HT-29 (cell line): Measurements from ENCODE around the gene ANKRD11. TPM values are rescaled to one million over a fixed set of nuclear protein-coding genes. Genes with fewer than 3 reads are reported as not detected.

ENCODE experiments used
- DNase-seq: peaks from one replicate; pipeline ENCODE4 v3.0.0-alpha.2; 2015; ENCODE audit warnings: low spot score
- total RNA-seq: library from RNA; depleted of rRNA; stranded (reverse); fragments of >200 nt; shearing (Covaris generic); gene quantifications from 2 replicates; pipeline ENCODE4 v1.2.3, GENCODE V29; 2014

ANKRD11 gene
- total RNA-seq, 1 experiment from 2014 or later = 122 TPM

DNA sequence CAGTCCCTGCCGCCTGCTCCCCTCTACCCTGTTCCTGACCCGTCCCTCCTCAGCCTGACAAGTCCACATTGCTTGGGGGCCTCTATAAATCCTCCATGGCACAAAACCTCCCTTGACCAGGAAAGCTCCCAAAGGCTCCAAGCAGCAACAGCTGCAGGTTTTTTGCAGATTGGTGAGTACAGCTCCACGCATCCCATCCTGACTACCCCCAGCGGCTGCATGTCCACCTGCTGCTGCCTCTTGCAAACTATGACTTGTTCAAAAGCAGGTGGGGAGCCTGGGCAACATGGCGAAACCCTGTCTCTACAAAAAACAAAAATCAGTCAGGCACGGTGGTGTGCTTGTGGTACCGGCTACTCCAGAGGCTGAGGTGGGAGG is 122.8 kb downstream of the ANKRD11 start:
- DNase-seq = no peak

DNA sequence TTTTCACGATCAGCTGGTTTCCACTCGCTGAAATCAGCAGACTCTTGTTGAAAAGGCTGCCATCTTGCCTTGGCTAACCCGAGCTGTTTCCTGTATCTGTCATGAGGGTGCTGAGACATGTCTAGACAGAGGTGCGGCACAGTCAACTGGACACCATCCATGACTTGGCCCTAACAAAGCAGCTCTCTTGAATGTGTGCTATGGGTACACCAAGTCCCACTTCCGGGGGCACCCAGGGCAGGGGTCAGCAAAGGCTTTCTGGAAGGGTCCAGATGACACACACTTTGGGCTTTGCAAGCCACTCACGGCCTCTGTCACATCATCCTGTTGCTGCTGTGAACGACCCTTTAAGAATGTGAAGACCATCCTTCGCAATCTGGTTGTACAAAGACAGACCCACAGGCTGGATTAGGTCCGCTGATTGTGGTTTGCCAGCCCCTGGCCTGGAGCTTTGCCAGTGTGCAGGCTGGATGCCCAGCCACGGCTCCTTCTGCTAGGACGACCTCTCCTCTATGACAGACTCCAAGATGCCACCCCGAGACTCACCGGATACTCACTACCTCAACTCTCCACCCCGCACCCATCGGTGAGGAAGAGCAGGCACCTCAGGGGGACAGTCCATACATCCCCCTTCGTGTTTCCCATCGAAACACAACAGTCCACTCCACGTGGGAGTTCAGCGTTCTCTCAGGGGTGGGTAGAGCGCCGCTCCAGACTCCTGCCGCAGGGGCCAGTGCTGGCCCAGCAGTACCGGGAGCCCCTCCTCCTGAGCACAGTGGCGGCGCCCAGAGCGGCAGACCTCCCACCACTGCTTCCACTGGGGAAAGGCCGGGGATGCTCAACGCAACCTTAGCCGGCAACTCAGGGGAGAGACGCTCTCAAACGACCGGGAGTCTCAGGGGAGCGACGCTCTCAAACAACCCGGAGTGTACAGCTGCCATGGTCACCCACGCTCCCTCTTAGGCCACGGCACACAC is 123.5 kb downstream of the ANKRD11 start:
- no peak for DNase-seq

DNA sequence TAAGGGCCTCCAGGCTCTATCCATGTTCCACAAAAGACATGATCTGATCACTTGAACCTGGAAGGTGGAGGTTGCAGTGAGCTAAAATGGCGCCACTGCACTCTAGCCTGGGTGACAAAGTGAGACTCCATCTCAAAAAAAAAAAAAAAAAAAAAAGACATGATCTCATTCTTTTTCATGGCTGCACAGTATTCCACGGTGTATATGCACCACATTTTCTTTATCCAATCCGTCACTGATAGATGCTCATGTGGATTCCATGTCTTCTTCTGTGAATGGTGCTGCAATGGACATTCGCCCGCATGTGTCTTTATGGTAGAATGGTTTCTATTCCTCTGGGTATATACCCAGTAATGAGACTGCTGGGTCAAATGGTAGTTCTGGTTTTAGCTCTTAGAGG is 124.4 kb downstream of the ANKRD11 start:
- DNase-seq = no peak

DNA sequence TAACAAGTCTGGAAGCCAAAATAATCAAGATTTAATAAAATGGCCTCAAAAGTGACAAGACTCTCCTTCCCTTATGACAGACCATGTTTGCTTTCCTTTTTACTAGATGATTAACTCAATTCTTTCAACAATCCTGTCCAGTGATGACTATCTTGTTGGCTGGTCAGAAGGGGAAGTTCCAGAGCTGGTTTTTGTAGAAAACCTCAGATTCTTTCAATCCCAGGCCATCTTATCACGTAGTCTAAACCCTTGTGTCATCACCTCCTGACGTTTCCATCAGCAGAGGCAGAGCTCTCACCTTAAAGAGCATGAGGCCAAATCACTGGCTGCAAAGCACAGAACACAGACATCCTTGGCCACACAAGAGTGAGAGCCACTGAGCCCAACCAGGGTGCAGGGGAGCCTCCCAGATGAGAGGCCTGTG is 125.3 kb downstream of the ANKRD11 start:
- DNase-seq = no peak

DNA sequence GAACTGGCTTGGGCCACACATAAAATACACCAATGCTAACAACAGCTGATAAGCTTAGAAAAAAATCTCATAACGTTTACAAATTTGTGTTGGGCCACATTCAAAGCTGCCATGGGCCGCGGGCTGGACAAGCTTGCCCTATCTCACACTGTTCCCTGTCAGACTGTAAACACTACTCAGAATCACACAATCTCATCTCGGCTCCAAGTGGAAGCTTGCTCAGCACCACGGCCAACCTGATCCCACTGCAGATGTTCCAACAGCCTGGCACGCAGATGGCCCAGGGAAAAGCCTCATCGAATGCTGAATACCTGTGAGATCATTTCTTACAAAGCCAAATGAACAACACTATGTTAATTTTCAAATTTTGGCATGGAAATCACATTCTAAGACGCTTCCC is 125.8 kb downstream of the ANKRD11 start:
- DNase-seq = no peak

DNA sequence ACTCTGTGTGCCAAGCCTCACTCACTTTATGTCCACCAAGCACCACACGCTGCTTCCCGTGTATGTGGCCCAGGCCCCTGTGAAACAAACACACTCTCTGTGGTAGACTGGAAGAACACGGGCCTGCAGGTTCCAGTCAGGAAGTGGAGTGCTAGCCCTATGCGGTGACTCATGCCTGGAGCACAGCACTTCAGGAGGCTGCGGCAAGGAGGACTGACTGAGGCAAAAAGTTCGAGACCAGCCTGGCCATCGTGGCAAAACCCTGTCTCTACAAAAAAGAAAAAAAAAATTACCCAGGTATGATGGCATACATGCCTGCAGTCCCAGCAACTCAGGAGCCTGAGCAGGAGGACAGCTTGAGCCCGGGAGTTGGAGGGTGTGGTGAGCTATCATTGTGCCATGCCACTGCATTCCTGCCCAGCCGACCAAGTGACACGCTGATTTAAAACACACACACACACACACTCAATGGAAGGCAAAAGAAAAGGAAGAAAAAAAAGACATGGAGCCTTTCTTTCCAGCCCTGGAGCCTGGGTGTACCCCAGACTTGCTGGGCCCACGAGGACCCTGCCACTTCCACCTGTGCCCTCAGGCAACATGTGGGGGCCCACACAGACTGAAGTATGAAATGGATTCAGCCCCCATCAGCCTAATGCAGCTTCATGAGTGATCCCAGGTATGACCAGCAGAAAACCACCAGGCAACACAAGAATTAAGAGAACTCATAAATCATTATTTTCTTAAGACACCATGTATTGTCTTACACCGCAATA is 126.6 kb downstream of the ANKRD11 start:
- peak; percentile 50 for DNase-seq

DNA sequence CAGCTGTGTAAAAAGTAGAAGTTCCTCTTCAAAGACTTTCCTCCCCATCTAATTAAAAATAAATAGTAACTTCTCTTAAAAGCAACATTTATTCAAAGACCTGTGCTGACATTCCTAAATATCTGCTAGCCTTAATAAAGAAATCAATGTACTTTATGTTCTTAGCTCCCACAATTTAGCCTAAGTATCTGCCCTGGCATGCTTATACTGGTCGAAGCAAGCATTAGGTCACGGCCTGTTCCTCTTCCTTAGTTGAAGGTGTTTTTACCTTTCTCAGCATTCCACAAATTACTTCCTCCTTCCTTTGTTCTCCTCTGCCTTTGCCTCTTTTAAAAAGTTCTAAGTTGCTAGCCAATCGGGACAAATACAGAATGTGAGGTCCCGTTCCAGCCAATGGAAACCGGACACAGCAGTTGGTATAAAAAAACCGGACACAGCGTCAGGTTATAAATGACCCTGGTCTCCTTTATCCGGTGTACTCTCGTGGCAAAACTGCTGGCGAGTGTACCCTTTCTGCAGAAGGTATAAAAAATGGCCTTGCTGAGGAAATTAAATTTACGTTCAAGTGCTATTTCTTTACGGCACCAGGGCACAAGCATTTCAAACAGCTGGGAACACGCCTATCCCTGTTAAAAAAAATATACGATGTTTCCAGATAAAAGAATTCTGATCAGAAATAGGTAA is 127.7 kb downstream of the ANKRD11 start:
- peak; percentile 16 for DNase-seq

DNA sequence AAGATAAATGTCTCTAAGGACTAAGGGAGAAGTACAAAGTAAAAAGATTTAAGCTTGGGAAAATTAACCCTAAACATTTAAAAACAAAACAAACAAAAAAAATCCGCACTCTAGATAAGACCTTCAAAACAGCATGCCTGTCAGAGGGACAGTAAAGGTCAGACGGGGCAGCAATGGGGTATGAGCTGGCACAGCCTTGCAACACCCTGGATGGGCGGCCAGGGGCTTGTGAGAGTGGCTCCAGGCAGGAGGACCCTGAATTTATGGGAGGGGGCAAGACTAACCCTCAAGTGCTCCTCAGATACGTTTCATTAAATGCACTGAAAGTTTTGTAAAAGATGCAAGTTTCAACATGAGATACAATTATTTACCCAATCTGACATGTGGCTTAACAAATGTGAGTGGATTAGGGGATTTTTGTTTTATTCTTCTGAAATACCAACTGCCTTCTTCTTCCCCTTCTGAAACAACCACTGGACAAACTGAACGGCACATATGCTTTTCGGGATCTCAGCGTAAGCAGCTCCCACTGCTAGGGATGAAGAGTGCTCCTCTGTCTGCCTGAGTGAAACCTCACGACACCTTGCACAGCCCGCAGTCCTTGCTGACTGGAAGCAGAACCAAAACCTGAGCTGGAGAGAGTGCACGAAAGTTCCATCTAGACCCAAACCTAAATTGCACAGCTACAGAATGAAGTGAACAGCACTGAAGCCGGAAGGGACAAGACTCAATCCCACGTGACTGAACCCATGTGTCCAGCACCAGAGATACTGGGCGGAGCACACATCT is 128.4 kb downstream of the ANKRD11 start:
- peak; percentile 73 for DNase-seq

DNA sequence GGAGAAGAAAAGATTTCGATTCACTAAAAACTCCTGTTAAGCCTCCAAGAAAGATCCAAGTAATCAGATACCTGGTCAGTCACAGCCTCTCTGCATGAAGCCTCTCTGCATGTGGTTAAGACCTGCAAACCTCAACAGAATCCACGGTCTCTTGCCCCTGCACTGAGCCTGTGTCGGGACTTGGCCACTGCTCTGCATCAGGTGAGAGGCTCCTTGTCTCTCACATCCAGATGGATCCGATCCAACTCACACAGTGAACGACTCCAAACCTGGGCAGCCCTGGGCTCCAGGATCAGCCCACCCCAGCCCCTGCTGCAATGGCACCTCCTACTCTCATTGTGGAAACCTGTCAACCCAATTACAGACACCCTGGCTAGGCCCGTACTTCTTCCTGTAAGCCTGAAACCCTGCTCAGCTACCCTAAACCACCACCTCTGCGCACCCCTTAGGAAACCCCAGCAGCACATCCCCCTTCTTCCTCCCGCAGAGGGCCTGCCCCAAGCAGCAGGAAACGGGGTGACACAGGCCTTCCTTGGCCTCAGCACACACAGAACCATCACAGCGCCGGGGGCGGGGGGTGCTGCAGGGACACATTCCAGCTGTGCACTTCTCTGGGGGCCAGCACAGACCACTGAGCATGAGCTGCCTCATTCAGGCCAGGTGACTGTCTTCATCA is 129.5 kb downstream of the ANKRD11 start:
- no peak for DNase-seq

DNA sequence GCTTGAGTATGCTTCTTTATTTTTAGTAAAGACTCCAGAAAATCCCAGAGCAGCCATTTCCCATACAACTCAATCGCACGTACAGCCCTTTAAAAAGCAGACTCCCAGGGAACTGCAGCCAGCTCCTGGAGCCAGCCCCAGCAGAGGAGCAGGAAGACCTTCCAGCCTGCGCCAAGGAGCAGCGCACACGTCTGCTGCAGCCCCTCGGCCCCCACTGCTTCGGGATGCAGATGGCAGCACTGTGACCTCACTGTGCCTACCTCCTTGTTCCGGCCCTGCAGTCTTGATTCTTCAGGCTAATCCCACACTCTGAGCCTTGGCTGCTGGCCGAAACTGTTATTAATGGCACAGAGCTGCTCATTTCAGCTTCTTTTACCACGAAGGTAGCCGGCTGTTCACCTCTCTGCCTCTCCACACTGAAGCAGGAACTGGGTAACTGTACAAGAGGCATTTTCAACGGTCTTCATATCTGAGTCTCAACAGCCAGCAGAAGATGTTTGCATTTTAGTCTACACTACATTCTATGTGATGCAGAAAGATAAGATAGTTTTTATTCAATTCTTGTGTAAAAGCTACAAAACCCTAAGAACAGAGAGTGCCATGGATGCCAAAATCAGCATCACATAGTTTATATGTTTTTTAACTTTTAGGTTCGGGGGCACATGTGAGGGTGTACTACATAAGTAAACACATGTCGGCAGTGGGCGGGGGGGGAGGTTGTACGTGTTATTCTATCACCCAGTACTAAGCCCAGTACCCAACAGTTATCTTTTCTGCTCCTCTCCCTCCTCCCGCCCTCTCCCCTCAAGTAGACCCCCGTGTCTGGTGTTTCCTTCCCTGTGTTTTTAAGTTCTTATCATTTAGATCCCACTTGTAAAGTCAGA is 130.9 kb downstream of the ANKRD11 start:
- no peak for DNase-seq

DNA sequence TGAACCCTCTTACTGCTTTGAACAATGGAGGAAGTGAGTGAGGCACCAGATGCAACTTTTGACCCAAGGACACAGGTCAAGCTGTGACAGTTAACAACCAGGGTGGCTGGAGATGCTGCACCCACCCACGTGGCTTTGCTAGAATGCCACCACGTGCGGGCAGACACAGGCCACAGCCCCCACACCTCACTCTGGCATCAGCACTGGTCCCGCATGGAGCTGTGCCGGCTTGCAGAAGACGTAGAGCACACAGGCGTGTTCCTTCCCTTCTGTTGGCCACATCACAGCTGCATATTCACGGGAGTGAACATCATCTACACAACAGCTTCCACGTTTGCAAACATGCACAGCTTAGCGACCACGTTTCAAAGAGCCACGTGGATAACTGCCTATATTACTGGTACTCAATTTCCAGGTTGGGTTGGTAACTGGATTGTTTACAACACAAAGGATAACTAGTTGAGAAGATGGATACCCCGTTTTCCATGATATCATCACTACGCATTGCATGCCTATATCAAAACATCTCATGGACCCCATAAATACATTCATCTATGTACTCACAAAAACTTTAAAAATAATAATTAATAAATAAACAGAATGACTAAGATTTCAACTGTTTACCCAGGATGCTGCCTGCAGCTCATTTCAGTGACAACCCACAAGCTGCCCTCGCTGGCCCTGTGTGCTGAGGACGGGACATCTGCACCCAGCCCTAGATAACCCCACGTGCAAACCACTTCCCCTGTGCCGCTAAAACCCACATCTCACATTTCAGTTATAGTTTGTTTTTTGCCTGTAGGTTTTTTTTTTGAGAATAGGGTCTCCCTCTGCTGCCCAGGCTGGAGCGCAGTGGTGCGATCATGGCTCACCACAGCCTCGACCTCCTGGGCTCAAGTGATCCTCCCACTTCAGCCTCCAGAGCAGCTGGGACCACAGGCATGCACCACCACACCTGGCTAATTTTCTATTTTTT is 132.0 kb downstream of the ANKRD11 start:
- no peak for DNase-seq

DNA sequence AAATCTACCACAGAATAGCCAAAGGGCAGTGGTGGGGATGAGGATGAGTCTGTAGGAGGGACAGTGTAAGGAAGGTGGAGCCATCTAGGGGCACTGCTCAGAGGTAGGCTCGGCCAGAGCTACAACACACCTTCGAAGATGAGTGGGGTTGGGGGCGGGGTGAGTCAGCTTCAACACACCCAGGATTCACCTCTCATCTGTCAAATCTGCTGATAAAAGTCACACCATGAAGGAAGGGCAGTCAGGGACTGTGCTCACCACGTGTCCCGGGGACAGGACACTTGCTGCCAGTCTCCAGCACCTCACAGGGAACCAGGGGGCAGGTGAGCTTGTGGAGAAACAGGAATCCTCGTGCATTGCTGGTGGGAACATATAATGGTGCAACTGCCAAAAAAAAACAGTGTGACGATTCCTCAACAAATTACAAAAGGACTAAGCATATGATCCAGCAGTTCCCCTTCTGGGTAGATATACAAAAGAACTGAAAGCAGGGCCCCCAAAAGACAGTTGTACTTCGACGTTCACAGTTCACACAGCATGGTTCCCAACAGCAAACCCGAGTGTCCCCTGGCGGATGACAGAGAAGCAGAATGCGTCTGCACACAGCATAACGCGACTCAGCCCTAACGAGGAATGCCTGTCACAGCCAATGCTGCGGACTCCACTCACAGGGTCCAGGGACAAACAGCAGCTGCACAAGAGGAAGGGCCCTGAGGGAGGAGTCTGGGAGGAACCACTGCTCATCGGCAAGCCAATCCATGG is 133.1 kb downstream of the ANKRD11 start:
- peak; percentile 22 for DNase-seq

DNA sequence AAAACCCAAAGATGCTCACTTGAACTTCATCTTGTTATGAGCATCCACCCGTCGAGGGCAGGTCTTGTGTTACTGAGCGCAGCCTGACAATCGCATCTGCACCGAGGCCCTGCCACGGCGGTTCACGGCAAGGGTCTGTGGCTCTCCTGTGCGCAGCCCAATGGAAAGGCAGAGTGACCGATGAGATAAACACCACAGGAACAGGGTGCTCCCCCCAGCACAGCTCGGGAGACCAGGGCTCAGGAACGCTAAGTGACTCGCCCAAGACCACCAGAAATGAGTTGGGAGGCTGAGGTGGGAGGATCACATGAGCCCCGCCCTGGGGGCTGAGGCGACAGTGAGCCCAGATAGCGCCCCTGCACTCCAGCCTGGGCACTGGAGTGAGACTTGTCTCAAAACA is 134.7 kb downstream of the ANKRD11 start:
- no peak for DNase-seq

DNA sequence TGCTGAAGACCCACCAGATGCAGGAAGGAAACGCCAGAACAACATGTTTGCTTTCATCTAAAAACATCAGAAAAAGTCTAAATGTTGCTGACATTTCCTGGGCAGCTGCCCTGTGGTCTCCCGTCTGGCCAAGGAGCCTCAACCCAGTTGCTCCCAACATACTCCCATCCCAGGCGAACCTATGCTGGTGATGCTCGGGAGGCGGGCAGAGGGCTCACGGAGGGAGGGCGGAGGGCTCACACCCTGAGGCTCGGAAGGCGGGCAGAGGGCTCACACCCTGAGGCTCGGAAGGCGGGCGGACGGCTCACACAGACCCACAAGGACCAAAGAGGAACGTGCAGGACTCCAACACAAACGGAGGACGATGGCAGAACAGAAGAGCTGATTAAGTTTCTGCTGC is 135.4 kb downstream of the ANKRD11 start:
- no peak for DNase-seq

DNA sequence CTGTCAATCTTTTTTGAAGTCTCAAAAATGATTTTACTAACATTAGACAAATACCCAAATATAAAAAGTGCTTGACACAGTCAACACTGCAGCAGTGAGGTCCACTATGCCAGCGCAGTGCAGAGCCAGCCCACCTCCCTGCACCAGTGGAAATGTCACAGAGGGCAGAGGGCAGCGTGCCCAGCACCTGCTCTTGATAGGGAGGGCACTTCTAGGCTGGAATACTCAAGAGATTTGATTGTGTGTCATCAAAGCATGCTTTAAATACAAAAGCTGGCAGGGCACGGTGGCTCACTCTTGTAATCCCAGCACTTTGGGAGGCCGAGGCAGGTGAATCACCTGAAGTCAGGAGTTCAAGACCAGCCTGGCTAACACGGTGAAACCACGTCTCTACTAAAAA is 136.0 kb downstream of the ANKRD11 start:
- DNase-seq = no peak

DNA sequence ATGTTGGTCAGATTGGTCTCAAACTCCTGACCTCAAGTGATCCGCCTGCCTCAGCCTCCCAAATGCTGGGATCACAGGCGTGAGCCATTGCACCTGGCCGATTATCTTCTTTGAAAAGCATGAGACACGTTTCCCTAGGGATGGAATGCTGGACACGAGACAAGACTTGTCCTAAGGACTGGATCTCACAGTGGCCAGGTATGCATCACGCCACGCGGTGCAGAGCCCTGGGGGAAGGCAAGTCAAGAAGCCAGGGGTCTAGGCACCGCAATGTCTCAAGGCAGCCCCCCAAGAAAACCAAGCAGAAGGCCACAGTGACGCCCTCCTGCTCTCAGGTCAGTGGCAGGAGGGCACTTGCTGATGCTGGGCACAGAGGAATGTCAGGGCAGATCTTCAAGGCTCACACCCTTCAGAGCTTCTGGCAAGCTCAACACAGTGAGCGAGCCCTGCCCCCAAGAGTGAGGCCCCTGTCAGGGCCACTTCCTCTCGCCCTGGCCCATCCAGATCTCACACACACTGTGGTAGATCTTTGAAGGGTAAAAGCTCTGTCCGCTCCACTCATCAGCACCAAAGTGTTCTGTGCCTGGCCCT is 138.2 kb downstream of the ANKRD11 start:
- DNase-seq = no peak

DNA sequence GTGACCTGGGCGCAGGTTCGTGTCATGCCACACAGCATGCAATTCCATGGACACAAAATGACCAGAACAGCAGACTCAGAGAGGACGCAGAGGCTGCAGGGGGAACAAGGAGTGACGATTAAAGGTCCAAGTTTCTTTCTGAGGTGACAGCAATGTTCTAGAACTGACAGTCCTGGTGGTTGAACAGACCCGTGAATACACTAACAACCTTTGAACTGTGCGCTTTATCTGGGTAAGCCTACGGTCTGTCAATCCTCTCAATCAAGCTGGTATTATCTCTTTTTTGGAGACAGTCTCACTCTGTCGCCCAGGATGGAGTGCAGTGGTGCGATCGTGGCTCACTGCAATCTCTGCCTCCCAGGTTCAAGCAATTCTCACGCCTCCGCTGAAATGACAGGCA is 138.7 kb downstream of the ANKRD11 start:
- DNase-seq = no peak
